T1000 (cell line): ENCODE data around the gene OR5M10.
"Not testable (repeated sequence)": the region's sequence is repeated elsewhere in the genome, so short reads cannot be mapped to it uniquely, and the experiment has no call there.

Source experiments
- DNase-seq: peaks from one replicate; lab custom pipeline; 2025; ENCODE audit warnings: mixed read lengths; lab: John Stamatoyannopoulos, UW

OR5M10 gene

DNA sequence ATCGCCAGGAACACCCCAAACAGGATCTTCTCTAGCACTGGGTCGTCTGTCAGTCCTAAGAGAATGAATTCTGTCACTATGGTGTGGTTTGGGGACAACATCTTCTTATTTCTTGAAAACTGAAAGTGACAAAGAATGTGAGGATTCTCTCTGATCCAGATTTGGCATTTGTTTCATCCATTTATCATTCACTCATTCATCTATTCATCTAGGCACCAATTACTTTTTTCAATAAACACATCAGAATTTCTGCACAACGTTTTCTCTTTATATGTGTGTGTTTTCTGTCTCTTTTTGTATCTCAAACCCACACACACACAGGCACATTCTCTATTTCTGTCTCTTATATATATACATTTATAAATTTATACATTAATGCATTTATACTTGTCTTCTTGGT is at the start of gene OR5M10:
TSS of gene OR5M10 (minus strand) at position 101 of the 400 bp plus-strand sequence. CDS start at position 101, 0 bp downstream.
- no peak for DNase-seq

- DNase-seq = no peak
These were observed 48.4 kb upstream of the OR5M10 start for GRCh38 chr11:56625946-56626345.

DNA sequence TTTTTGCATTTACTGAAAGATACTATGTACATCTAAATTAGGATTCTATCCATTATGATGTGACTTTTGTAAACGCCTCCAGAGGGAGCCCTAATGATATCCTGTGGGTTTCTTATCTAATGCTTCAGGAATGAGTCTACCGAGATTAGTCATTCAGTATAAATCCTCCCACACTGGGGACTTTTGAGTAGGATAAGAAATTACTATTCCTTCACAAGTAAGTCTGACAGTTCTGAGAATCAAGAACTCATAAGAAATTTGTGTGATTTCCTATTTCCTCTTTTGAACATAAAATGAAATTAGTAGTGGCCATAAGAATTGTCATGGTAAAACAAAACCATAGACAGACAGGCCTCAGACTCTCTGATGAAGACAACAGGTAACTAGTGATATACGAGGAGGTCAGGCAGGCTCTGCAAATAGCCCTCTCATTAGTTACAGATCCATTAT is 47.2 kb upstream of the OR5M10 start:
- DNase-seq = peak; percentile 1

DNA sequence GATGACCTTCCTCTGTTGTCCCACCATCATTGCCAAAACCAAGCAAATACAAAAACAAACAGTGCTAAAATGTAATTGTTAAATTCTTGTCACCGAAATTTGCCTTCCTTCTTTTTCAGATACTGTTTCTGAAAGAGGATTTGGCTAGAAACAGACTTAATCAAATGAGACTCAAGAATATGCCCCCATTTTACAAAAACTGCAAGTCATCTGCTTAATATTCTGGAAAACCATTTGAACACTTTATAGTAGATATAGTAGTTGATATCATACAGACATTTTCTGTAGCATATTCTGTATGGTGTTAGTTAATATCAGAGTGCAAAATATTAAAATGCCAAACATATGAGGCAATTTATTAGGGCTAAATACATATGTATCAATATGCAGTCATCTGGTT is 33.7 kb upstream of the OR5M10 start:
- no peak for DNase-seq

DNA sequence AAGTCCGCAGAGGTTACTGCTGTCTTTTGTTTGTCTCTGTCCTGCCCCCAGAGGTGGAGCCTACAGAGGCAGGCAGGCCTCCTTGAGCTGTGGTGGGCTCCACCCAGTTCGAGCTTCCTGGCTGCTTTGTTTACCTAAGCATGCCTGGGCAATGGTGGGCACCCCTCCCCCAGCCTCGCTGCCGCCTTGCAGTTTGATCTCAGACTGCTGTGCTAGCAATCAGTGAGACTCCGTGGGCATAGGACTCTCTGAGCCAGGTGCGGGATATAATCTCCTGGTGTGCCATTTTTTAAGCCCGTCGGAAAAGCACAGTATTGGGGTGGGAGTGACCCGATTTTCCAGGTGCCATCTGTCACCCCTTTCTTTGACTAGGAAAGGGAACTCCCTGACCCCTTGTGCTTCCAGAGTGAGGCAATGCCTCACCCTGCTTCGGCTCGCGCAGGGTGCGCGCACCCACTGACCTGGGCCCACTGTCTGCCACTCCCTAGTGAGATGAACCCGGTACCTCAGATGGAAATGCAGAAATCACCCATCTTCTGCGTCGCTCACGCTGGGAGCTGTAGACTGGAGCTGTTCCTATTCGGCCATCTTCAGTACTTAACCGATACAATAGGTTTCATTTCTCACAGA is 14.7 kb upstream of the OR5M10 start:
- not testable (repeated sequence) for DNase-seq

DNA sequence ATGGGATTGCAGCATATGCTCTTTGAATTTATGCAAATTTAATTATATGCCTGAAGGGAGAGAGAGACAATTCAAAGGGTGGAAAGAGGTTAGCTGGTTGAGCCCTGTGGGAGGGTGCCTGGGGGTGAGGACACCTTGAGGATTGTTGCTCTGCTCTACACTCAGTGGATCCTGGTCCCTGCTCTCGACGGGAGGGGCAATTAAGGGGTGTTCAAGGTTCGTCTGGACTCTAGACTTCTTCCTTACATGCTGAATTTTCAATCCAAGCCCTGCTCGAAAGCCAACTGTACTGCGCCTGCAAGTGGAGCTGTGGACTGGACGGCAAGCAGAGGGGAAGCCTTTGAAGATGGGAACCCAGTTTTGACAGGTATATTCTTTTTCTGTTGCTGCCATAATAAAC is 18.9 kb downstream of the OR5M10 start:
- no peak for DNase-seq

GRCh38 chr11:56554691-56555090 is 22.8 kb downstream of the OR5M10 start:
- DNase-seq = not testable (repeated sequence)

GRCh38 chr11:56545531-56545930 is 32.0 kb downstream of the OR5M10 start:
- DNase-seq = no peak

DNA sequence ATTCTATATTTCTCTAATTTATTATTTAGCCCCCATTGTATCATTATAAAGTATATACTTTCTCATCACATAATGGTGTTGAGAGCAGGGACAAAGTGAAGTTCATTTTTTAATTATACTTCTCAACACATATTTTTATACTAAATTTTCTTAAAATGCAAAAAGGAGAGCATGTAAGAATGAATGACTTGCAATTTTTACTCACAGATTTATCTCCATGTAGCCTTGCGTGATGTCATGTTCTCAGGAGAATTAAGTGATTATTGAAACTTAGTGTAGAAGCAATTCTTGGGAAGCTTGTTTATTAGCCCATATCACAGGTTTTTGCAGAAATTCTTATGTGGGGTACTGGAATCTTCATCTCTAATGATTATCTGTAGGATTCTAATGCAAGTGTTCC is 33.8 kb downstream of the OR5M10 start:
- no peak for DNase-seq

GRCh38 chr11:56543157-56543556 is 34.4 kb downstream of the OR5M10 start, which contains the start of gene OR5M11:
TSS of gene OR5M11 (minus strand) at chr11:56543257. CDS start at chr11:56543257, 0 bp downstream.
- no peak for DNase-seq

GRCh38 chr11:56533054-56533740 is 44.3 kb downstream of the OR5M10 start:
- DNase-seq = no peak

- no peak for DNase-seq
These were observed 45.7 kb downstream of the OR5M10 start for GRCh38 chr11:56531856-56532255.
